Cerebellar nuclear complex (tissue), 1 donor: Measurements from ENCODE around the gene PLEKHO1.
"Not testable (repeated sequence)": the region's sequence is repeated elsewhere in the genome, so short reads cannot be mapped to it uniquely, and the experiment has no call there.

Source experiments
- DNase-seq, 2 experiments: peaks; one replicate each; lab custom pipeline; 2025; lab: John Stamatoyannopoulos, UW

PLEKHO1 gene

GRCh38 chr1:150149271-150150132 is at the start of gene PLEKHO1:
Gene PLEKHO1 (plus strand): TSS chr1:150149916. CDS start chr1:150150258, 342 bp downstream.
- DNase-seq, result no peak

- DNase-seq, result no peak
Observed at GRCh38 chr1:150102986-150103385, 46.7 kb upstream of the PLEKHO1 start.

- no peak for DNase-seq
Observed at GRCh38 chr1:150106341-150106740, 43.4 kb upstream of the PLEKHO1 start.

GRCh38 chr1:150109586-150109985 is 40.1 kb upstream of the PLEKHO1 start:
- DNase-seq, result no peak

GRCh38 chr1:150110116-150110515 is 39.6 kb upstream of the PLEKHO1 start:
- DNase-seq, result no peak

- no peak for DNase-seq
Observed at GRCh38 chr1:150111670-150112069, 38.0 kb upstream of the PLEKHO1 start.

- no peak for DNase-seq
Observed at GRCh38 chr1:150115121-150115520, 34.6 kb upstream of the PLEKHO1 start.

- no peak for DNase-seq
Observed at GRCh38 chr1:150118716-150119115, 31.0 kb upstream of the PLEKHO1 start.

GRCh38 chr1:150121236-150121862 is 28.4 kb upstream of the PLEKHO1 start:
- no peak for DNase-seq

- no peak for DNase-seq
Observed at GRCh38 chr1:150126811-150127210, 22.9 kb upstream of the PLEKHO1 start.

GRCh38 chr1:150127464-150127863 is 22.3 kb upstream of the PLEKHO1 start:
- DNase-seq, result no peak

GRCh38 chr1:150127868-150128267 is 21.8 kb upstream of the PLEKHO1 start:
- DNase-seq, result no peak

- DNase-seq, result no peak
Observed at GRCh38 chr1:150132372-150132771, 17.3 kb upstream of the PLEKHO1 start.

- DNase-seq, result no peak
Observed at GRCh38 chr1:150134537-150134936, 15.2 kb upstream of the PLEKHO1 start.

GRCh38 chr1:150135400-150135799 is 14.3 kb upstream of the PLEKHO1 start:
- not testable (repeated sequence) for DNase-seq

GRCh38 chr1:150138044-150138443 is 11.7 kb upstream of the PLEKHO1 start:
- no peak for DNase-seq

- no peak for DNase-seq
Observed at GRCh38 chr1:150141452-150141851, 8.3 kb upstream of the PLEKHO1 start.

GRCh38 chr1:150142083-150142482 is 7.6 kb upstream of the PLEKHO1 start:
- DNase-seq, result no peak

GRCh38 chr1:150144606-150145005 is 5.1 kb upstream of the PLEKHO1 start:
- DNase-seq, result no peak

GRCh38 chr1:150146016-150146415 is 3.7 kb upstream of the PLEKHO1 start:
- not testable (repeated sequence) for DNase-seq

GRCh38 chr1:150146849-150147542 is 2.7 kb upstream of the PLEKHO1 start:
- no peak for DNase-seq

- no peak for DNase-seq
Observed at GRCh38 chr1:150148837-150149270, 862 bp upstream of the PLEKHO1 start.
